ENCODE results near the gene THNSL1. TPM values are rescaled to one million over a fixed set of nuclear protein-coding genes. Genes with fewer than 3 reads are reported as not detected.

THNSL1 gene
- total and polyA plus RNA-seq, 2 of the 13 experiments (the other 11 are each of a cell fraction or from before 2014, with no cell fraction given), result 1.3 to 3.8 TPM

- Histone ChIP-seq H3K79me2 (ENCODE audit: insufficient read depth, low read length) (no peaks in the 10 kb centered on the region), H3K4me3 (replicated peaks in 1 of 3; ENCODE audit: insufficient read depth in 1 of 3, low read depth in 2 of 3, low read length in 3 of 3) (no peak overlapping the region), H4K20me1 (ENCODE audit: insufficient read depth, low read length) (no peaks in the 10 kb centered on the region), H3K9me3 (ENCODE audit: low read length) (no peaks in the 10 kb centered on the region), H2AFZ (ENCODE audit: low read length) (no peak overlapping the region), H3K27me3 (ENCODE audit: control insufficient read depth in 1 of 2, insufficient read depth in 2 of 2, low read length in 2 of 2) (no peaks in the 10 kb centered on the region), H3K9ac (ENCODE audit: insufficient read depth, low read depth, low read length) (no peak overlapping the region), H3K36me3 (replicated peaks in 1 of 2; ENCODE audit: control insufficient read depth in 1 of 2, insufficient read depth in 2 of 2, low read length in 2 of 2) (no peaks in the 10 kb centered on the region), H3K27ac (ENCODE audit: extremely low read length, insufficient read depth, low read length) (no peak overlapping the region), H3K4me1 (ENCODE audit: insufficient read depth, low read length) (peaks cover 65% of the 10 kb centered on the region), H3K4me2 (ENCODE audit: low read depth, low read length) (no peak overlapping the region)
- BruUV-seq (replicated peaks), result no TSS peak
- in situ Hi-C loops (cut with HindIII; ENCODE audit: extremely low pct_ligation_motif_present, low pct_unique_long_range_greater_than_20kb), result loop anchor here (5.0 kb wide), 1 partner anchor 46 kb away; the partner anchor contains the start of genes ENKUR and THNSL1
- intact Hi-C loops (cut with micrococcal nuclease; ENCODE audit: unreplicated experiment), result loop anchor here (5.0 kb wide), 1 partner anchor 46 kb away; the partner anchor contains the start of genes ENKUR and THNSL1
- DNase-seq (ENCODE audit: low spot score) (no peak), FAIRE-seq (no peak), ATAC-seq (no peak)
- TF ChIP-seq ZNF790 (CRISPR knock-in tag; IDR thresholded peaks at IDR 0.05; ENCODE audit: borderline replicate concordance) (no peak), ZNF644 (CRISPR knock-in tag; IDR thresholded peaks at IDR 0.05; ENCODE audit: low read depth) (no peak), MTA1 (CRISPR knock-in tag; IDR thresholded peaks at IDR 0.05; ENCODE audit: borderline replicate concordance) (no peak), ZNF138 (CRISPR knock-in tag; IDR thresholded peaks at IDR 0.05; ENCODE audit: low read depth) (no peak), KLF11 (CRISPR knock-in tag; IDR thresholded peaks at IDR 0.05) (no peak), ZHX1 (CRISPR knock-in tag; IDR thresholded peaks at IDR 0.05; ENCODE audit: low read depth) (no peak), ZMAT3 (CRISPR knock-in tag; conservative IDR thresholded peaks at IDR 0.05) (no peak), ZNF414 (CRISPR knock-in tag; IDR thresholded peaks at IDR 0.05) (no peak), NFE2L2 (IDR thresholded peaks at IDR 0.05; ENCODE audit: low read length) (no peak), HBP1 (CRISPR knock-in tag; IDR thresholded peaks at IDR 0.05; ENCODE audit: low read depth) (no peak), NFE2 (CRISPR knock-in tag; IDR thresholded peaks at IDR 0.05) (no peak)
- WGBS (ENCODE audit: low lambda C conversion rate), result 82% methylated on average over 8 of the region's 8 CpGs
- CTCF ChIA-PET (ENCODE audit: low intra/inter-chr PET ratio, low total read pairs), result no interaction called here
- POLR2A ChIA-PET, result no interaction called here
Measured at GRCh38 chr10:25063644-25064043, 47.2 kb downstream of the THNSL1 start.
